GM18505 (cell line): Measurements from ENCODE around the gene FBXW8.

ENCODE experiments used
- ATAC-seq: cut with Tn5 transposase; IDR thresholded peaks from one replicate; pipeline ENCODE4 v1.9.1; 2021; ENCODE audit not compliant: unreplicated experiment
- POLR2A ChIP-seq: IDR thresholded peaks from 4 replicates; pipeline ENCODE4 v1.6.1; 2011; ENCODE audit warnings: borderline replicate concordance; ENCODE audit not compliant: insufficient read depth, insufficient read length; ENCODE audit errors: extremely low read depth

Gene FBXW8

GRCh38 chr12:117010693-117011451 lies 100.1 kb downstream of the FBXW8 start:
- TF ChIP-seq POLR2A, result no peak
- no peak for ATAC-seq

DNA sequence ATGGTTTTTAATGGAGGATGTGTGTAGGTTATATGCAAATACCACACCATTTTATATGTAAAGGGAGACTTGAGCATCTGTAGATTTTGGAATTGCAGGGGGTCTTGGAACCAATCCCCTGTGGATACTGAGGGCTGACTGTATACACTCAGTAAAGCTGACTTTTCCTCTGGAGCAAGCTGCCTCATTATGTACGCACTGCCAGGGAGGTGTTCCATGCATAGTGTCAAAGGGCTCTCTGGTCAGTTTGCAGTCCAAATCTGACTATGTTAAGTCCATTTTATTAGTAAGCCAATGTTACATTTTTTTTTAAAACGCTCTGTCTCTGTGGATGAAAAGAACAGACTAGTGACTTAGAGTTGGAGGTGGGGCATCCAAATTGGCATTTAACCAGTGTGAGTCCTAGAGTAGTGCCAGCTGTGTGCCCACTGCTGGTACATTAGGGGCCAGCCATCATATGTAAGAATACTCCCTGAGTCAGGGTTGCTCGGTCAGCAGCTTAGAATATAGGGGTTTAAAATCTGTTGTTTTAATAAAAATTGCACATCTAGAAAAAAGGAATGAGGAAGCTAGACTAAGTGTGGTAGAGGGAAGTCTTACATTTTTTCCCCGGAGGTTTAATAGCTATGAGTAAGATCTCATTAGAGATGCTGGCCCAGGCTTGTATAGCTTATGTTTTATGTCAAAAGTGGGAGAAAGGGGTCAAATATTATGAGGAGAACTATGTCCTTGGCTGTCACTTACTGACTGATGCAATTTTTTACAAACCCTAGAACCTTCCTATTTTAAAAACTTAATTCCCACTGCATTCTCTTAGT lies 101.4 kb downstream of the FBXW8 start:
- no peak for TF ChIP-seq POLR2A
- ATAC-seq, result no peak

- no peak for ATAC-seq
Measured at GRCh38 chr12:117013726-117014125, 103.0 kb downstream of the FBXW8 start.

GRCh38 chr12:117014342-117014887 lies 103.7 kb downstream of the FBXW8 start:
- no peak for TF ChIP-seq POLR2A
- no peak for ATAC-seq

More at GRCh38 chr12:117013726-117014125, 103.0 kb downstream of the FBXW8 start:
- TF ChIP-seq POLR2A, result no peak

DNA sequence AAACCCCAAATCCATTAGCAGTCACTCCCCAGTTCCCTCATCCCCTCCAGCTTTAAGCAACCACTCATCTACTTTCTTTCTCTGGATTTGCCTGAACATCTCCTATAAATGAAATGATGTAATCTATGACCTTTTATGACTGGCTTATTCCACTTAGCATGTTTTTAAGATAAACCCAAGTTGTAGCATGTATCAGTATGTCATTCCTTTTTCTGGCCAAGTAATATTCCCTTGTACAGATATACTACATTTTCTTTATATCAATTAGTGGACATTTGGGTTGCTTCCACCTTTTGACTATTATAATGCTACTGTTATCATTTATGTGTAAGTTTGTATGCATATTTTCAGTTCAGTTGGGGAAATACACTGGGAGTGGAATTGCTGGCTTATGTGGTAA lies 105.1 kb downstream of the FBXW8 start:
- ATAC-seq, result no peak
- no peak for TF ChIP-seq POLR2A

DNA sequence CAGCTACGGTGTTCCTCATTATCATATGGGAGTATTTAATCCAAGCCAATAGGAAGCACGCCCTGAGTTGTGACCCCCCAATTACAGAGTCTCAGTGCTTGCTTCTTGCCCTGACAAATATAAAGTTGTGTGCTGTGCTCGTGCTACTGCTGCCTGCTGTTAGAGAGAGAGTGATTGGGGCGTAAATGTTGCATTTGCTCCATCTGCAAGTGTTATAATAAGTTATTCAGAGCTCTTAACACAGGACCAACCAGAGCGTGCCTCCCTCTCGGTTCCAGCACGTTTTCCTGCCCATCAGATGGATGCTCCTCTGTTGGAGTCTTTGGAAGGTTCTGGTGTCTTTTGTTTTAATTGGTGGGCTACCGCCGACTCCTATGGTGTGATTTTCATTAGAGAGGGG lies 107.1 kb downstream of the FBXW8 start:
- no peak for ATAC-seq
- TF ChIP-seq POLR2A, result no peak

DNA sequence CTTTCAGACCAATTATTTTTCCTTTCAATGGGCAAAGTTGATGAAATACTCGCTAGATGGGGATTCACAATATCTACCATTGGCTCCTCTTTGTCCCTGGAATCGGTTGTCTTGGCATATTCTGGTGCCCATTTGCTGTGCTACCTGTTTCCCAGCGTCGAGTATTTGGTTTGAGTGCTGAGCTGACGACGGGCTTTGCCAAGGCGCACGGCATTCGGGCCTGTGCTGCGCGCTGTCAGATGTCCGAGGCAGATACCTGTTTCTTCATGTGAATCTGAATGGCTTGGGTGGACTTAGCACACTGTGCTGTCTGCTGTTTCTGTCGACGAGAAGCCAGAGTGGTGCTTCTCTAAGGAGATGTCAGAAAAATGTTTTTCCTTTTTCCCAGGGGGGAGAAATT lies 107.5 kb downstream of the FBXW8 start:
- no peak for TF ChIP-seq POLR2A
- ATAC-seq, result no peak

DNA sequence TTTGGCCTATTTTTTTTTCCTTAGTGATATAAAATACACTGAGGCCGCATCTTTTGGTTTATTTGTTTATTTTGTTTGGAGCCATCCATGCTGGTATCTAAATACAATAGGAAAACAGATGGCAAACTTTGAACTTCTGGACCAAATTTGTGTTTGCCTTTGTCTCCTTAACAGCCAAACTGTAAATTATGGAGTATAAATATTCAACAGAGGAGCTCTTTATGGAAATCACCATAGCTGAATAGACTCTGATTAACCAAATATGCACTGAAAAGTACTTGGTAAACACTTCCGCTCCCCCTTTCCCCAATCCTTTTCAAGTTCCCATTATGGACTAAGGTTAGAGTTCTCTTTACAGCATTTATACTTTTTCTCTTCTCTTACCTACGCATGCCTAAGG lies 107.9 kb downstream of the FBXW8 start:
- no peak for TF ChIP-seq POLR2A
- no peak for ATAC-seq

GRCh38 chr12:117019866-117020265 lies 109.1 kb downstream of the FBXW8 start:
- no peak for TF ChIP-seq POLR2A
- ATAC-seq, result no peak

DNA sequence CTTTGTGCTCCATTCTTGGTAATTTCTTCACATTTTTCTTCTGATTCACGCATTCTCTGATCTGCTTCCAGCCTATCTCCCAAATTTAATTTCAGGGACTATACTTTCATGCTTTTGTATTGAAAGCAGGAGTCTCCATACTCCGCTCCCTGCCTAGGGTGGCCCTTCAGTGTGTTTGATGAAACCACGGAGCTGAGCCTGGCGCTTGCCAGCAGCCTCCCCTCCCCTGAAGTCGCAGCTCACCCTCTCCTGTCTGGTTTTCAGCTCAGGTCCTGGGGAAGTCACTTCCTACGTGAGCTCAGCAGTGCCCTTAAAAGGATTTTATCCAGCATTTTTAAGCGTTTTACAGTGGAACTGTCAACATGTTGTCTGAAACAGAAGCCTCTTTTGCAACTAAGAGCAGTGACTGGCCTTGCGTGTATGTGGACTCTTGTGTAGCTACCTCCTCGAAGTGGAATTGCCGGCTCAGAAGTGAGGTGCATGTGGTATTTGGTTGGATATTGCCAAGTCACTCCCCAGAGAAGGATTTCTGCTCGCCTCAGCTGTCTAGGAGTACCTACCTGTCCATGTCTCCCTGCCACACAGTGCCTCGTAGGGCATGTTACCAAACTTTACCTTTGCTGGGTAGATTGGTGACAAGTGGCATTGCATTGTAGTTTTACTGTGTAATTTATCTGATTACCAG lies 109.9 kb downstream of the FBXW8 start:
- no peak for ATAC-seq
- no peak for TF ChIP-seq POLR2A

GRCh38 chr12:117022465-117022864 lies 111.7 kb downstream of the FBXW8 start:
- TF ChIP-seq POLR2A, result no peak
- ATAC-seq, result no peak

GRCh38 chr12:117023998-117024960 lies 113.5 kb downstream of the FBXW8 start:
- no peak for TF ChIP-seq POLR2A
- ATAC-seq, result no peak
